ENCODE results near the gene ZDHHC14.
"Not testable (repeated sequence)": the region's sequence is repeated elsewhere in the genome, so short reads cannot be mapped to it uniquely, and the experiment has no call there.

Gene ZDHHC14

GRCh38 chr6:157407646-157408045, 26.7 kb downstream of the ZDHHC14 start:
- DNase-seq = no peak

DNA sequence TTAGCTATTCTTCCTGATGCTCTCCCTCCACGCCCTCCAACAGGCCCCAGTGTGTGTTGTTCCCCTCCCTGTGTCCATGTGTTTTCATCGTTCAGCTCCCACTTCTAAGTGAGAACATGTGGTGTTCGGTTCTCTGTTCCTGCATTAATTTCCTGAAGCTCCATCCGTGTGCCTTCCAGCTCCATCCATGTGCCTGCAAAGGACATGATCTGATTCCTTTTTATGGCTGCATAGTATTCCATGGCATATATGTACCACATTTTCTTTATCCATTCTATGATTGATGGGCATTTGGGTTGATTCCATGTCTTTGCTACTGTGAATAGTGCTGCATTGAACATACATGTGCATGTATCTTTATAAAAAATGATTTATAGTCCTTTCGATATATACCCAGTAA, 27.4 kb downstream of the ZDHHC14 start:
- not testable (repeated sequence) for DNase-seq

DNA sequence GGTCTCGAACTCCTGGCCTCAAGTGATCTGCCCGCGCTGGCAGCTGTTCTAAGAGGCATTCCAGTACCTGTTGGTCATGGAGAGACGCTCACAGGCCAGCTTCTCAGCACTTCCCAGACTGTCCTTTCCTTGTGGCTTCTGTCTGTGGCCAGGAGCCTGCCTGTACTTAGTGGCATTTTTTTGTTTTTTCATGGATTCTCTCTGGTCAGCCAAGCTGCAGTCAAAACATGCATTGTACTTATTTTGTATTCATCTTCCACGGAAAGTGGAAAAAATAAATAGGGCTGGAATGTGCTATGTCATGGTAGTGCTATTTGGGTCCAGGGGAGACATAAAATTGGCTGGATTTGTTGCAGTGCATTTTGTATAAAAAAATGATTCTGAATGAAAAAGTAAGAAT, 29.1 kb downstream of the ZDHHC14 start:
- no peak for DNase-seq

DNA sequence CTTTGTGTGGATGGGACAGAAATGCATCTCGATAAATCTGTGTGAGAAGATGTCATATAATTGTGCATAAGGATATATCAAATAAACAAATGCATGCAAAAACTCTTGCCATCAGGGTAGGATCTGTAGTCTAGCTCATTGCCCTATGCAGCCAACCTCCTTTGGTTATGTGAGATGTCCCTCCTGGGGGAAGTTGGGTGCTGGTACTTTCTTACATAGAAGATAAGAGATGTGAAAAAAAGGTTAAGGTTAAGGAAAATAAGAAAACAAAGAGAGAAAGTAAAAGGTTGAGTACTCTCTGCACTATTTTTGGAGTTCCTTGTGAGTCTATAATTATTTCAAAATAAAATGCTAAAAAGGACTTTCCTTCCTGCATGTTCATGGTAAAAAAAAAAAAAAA, 30.4 kb downstream of the ZDHHC14 start:
- DNase-seq = no peak

DNA sequence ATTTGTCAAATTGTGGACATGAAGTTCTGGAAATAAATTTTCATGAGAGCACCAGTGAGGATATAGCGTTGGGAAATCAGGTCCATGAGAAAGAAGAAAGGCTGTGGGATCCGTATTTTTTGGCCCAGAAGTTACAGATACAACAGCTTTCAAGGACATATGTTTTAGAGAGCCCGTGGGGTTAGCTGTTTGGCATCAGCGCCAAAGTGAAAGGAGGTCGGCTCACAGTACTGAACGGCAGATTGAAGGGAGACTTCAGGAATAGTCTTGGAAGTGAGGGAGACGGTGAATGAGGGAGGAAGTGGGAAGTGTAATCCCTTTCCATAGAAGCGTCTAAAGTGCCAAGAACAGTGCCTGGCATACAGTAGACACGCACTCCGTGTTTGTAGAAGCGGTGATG, 31.8 kb downstream of the ZDHHC14 start:
- DNase-seq = no peak

GRCh38 chr6:157420497-157420896, 39.5 kb downstream of the ZDHHC14 start:
- no peak for DNase-seq

DNA sequence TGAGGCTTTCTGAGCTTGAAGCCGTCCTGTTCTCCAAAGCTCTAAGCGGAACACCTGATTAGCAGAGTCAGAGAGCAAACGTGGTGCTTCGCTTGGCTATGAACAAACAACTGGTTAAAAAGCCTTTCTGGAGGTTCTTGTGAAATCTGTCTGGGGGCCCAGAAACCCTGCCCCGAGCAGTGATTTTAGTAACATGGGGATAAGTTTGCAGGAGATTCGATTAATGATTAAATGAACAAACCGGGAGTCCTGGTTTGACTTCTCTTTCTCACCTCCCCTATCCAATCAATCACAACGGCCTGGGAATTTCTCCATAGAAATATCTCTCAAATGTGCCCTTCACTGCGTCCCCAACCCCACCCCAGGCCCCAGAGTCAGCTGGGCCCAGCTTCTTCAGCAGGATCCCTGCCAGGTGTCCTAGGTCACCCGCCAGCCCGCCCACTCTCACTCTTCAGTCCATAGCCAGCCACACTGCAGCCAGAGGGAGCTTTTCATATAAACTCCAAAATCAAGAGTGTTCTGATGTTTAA, 43.6 kb downstream of the ZDHHC14 start:
- DNase-seq = no peak

DNA sequence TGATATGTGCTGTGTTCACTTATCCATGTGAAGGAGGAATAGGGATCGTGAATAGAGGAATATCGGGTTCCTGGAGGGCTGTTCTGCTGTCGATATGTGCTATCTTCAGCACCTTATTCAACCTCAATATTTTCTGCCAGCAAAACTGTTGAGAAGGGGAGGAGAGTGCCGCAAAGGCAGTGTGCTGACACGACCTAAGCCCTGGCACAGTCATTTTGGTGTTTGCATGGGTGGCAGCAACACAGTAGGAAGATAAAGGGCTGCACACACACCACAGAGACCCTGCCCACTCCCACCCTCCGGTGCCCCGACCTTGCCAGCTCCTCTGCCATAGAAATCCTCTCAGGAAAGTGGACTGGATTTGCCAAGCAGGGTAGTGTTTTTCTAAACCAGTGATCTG, 47.0 kb downstream of the ZDHHC14 start:
- no peak for DNase-seq

DNA sequence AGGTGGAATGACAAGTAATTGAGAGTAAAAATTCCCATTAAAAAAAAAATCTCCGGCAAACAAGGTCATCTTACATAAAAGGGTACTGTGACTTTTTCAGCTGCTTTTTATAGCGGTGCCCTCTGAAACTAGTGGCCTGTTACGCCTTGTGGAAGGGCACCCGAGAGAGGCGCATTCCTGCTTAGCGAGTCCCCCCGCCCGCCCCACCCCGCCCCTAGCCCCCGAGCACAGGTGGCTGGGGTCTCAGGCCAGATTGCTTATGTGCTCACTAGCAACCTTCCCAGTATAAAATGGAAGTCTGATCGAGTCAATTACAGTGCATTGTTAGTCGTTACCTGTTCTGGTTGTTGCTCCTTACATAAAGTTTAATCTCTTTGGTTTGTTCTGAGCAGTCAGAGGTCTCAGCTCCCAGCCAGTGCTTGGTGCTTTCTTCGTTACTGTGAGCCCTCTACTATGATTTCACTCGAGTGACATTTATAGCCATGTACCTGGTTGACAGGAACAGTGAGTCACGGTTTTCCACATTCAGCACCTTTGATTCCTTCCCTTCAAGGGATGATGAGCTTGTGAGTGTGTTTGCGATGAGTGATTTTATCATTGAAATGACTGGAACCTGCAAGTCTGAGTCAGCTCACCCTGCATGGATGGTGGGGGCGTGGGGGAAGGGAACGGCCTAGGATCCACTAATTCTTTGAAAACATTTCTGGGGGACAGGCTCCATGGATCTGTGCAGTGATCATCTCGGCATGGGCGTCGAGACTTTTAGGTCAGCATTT, 47.6 kb downstream of the ZDHHC14 start:
- DNase-seq = no peak

GRCh38 chr6:157429248-157429647, 48.3 kb downstream of the ZDHHC14 start:
- DNase-seq = no peak

GRCh38 chr6:157430834-157431233, 49.8 kb downstream of the ZDHHC14 start:
- DNase-seq = no peak

DNA sequence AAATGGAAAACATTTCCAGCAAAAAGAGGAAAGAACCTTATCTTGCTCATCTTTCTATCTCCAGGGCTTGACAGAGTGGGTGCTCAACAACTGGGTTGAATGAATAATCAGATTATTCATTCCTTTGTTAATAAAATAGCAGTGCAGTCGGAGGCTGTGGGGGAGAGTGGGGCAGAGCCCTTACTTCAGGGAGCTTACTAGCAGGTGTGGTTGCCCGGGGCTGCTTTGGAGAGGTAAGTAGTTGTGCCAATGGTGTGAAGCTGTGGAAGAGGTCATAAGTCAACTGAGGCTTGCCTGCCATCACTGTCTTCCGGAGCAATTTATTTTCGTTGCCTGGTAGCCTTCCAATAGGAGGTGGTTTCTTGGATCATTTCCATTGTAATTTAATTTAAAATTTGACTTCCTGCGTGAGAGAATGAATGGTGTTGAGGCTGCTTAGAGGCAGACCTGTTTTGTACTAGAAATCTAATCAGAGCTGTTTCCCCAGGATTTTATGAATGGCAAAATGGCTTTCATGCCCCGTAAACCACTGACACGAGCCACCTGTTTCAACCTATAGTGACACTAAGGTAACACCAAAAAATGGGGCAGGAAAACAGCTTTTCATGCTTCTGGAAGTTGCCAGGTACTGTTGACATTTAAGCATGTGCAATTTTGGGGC, 51.4 kb downstream of the ZDHHC14 start:
- no peak for DNase-seq

DNA sequence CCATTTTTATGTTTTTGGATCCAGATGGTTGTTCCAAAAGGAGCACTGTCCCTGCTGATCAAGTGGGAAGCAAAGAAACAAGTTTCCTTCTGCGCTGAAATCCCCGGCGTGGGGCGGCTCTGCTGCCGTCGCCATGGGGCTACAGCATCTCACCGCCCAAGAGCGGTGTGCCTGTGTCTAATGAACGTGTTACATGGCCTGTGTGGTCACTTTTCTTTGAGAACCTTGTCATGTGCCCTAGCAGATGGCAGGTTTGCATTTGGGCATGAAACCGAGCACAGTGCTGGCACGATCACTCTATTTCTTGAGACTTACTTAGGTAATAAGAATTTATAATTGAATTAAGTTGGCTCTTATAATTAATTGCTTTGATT, 51.9 kb downstream of the ZDHHC14 start:
- DNase-seq = no peak

DNA sequence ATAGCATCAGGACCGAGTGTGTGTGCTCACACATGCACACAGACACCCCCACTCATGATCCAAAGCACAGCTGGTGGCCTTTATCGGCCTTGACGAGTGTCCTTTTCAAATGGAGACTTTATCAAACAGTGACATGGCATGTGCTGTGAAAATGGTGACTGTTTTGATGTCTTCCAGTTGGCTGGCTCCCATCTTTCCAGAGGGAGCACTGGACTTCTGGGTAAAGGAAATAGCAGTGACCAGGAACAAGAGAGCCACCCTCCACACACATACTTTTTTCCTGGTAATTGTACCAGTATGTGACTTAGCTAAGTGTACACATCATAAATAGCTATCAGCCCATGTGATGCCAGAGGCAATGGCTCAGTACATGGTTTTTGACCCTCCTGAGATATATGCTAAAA, 52.7 kb downstream of the ZDHHC14 start:
- DNase-seq = no peak

DNA sequence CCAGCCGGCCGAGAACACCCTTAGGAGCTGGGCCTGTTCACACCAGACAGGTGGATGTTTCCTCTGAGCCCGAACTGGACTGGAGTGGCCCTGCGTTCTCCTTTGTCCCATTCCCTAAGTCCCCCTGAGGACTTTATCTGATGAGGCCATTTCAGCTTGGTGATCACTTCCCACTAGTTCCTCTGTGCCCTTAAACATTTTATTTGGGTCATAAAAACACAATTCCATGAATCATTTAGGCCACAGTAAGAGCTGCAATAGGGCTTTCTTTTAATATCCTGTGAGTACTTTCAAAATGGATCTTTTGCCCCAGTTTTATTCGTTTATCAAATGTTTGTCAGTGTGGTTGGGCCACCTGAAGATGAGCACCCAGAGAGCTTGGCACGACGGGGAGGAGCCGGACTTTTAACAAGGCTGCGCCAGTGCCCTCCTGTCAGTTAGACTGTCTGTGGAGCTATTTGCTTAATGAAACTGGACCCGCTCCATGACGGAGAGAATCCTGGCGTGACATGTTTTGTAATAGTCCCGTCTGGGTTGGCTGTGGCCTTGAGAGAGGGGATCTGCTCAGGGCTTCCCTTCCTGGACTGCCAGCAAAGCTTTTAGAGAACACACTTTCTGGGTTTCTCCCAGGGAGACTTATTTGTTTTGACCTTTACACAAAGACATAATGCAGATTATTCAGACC, 53.5 kb downstream of the ZDHHC14 start:
- peak; percentile 84 for DNase-seq

DNA sequence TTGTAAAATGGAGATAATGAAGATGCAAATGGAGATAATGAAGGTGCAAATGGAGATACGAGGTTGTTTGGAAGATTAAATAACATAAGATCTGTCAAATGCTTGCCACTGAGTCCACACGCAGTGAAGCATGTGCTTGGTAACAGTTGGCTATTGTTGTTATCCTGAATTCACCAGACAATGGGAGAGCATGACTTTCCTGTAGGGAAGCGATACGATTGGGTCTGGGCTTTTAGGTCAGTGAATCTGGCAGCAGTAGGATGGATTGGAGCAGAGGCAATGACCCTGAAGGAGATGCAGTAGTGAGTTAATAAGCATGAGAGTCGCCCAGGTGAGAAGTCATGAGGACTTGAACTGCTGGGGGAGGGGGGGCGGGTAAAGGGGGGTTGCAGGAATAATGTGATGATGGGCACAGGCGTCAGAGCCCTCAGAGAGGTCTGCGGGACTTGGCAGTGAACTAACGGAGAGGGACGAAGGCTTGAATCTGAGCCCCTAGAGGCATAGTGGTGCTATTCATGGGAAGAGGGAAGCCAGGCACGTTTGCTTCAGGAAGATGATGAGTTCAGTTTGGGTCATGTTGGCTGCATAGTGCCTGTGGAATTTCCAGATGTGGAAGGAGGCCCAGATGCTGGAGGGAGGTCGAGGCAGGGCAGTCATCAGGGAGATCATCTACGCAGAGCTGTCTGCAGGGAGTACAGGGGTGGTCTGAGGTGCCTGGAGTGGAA, 55.4 kb downstream of the ZDHHC14 start:
- no peak for DNase-seq

DNA sequence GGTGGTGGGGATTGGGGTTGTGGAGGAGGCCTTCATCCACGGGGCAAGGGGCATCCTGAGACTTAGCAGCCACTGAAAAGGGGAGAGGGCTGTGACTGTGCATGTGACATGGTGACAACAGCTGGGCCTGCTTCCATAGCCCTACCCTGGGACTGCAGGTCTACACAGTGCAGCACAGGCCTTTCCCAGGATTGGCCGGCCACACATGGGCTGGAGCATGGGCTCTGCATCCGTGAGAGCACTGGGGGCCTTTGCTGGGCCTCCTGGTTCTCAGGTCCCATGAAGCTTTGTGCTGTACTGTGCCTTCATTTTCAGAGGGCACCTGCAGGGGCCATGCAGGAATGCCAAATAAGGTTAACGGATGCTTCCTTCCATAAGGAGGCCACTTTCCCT, 56.0 kb downstream of the ZDHHC14 start:
- DNase-seq = no peak

DNA sequence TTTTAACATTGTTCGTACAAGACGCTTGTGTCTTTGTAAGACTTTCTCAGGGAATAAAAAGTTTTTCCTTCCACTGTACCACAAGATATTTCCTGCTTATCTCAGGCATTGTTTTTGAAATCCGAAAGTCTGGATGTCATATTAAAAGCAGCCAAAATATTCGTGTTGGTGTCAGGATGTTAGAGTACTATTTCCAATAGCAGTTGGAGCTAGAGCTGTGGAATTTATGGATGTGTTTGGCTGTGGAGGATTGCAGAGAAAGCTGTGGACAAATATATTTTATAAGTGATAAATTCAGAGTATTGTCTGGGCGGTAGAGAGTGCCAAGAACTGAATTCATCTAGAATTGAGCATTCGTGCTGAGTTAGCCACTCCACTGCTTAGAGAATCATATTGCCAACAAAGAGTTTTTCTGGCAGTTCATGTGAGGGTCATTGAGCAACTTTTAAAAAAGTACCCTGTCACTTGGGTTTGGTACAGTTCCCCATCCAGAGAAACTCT, 57.7 kb downstream of the ZDHHC14 start:
- DNase-seq = no peak

DNA sequence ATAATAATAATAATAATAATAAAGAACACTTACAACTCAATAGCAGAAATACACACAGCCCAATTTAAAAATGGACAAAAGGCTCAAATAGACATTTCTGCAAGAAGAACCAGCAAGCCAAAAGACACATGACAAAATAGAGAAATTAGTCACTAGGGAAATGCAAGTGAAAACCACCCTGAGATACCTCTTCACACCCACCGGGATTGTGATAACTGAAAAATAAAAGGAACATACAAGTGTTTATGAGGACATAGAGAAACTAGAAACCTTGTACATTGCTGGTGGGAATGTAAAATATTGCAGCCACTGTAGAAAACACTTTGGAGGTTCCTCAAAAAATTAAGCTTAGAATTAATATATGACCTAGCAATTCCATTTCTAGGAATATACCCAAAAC, 59.2 kb downstream of the ZDHHC14 start:
- DNase-seq = no peak

DNA sequence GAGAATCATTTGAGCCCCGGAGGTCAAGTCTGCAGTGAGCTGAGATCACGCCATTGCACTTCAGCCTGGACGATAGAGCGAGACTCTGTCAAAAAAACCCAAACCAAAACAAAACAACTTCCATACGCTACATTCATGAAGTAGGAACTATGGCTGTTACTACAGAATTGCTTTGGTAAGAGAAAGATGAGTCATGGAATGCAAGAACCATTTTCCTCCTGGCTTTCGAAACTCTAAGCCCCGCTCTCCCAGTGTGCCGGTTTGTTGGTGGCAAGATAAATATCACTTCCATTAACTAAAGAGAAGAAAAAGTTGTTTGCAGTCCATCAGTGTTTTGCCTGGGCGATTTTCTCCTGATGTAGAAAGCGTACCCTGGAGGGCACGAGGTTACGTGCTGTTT, 61.3 kb downstream of the ZDHHC14 start:
- DNase-seq = no peak

- DNase-seq = no peak
Observed at GRCh38 chr6:157443066-157443800, 62.2 kb downstream of the ZDHHC14 start.

DNA sequence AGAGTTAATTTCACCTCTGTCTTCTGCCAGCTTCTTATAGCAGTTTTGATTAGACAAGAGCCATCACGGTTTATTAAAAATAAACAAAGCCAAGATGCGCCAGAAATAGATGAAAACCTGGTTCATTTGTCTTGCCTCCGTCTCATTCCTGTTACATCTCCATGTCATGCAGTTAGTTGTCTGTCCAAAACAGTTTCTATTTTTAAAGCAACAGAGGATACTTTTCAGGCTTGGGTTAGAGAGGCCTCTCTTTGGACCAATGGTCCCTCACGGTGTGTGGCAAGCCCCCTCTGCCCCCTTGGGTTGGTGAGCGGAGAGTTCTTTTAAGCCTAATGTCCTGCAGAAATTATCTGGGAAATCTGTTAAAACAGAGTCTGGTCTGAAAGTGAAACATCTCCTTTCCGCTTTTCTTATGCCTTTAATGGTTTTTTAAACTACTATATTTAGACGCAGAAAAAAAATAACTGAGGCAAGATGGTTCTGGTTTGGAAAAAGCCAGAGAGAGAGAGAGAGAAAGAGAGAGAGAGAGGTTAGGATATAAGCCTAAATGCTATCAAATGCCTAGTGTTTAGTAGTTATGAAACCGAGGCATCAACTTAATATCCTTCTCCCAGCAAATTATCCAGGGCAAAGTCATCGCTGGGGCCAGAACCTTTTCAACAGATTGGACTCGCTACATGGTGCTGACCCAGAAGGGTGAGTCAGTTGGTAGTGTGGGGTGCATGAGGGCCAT, 64.5 kb downstream of the ZDHHC14 start:
- no peak for DNase-seq
